GM08714 (cell line): ENCODE measurements around the gene SH3RF3.

ENCODE experiments used
- H3K4me3 ChIP-seq: fragments of 200-500 bp; sonication (Bioruptor generic); 2 replicates; pipeline ENCODE4 v1.5.1; 2014; ENCODE audit warnings: mild to moderate bottlenecking, low read length, inconsistent platforms
- ZNF274 ChIP-seq: IDR thresholded peaks from 2 replicates; pipeline ENCODE4 v1.6.1; 2012; ENCODE audit warnings: mild to moderate bottlenecking, low read depth, low read length

Gene SH3RF3

DNA sequence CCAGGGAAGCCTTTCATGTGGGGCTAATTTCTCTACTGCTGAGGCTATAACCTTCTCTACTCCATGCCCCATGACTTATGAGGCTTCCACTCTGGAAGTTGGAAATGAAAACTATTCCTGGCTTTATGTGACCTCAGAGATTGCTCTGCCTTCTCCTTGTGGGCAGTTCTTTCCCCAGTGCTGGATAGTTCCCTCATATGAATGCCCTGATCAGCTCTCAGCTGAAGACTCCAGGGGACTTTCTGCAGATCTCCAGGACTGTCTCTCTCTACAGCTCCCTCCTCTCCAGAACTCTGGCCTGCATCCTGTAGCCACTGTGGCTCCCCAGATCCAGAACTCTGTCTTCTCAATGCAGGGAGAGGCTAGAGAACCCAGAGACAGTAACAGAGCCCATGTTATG lies 249.7 kb downstream of the SH3RF3 start:
- no peak overlapping the region for H3K4me3 ChIP-seq
- no peak for TF ChIP-seq ZNF274

DNA sequence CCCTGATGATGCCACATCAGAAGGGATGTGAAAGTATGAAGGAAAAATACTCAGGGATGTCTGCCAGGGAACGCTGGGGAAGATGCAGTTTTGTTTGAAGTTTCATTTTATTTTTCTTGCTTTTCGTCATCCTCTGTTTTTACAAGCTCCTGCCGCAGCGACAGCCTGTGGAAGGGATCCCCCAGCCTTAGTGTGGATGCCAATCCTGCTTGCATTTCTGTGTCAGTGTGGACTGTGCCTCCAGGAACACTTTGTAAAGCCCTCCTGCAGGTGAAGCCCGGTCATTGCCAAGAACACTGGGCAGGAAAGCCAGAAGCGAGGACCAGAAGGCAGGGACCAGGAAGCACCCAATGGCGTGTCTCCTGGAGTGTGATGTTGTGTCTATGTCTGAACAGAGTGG lies 250.5 kb downstream of the SH3RF3 start:
- no peak overlapping the region for H3K4me3 ChIP-seq
- no peak for TF ChIP-seq ZNF274

DNA sequence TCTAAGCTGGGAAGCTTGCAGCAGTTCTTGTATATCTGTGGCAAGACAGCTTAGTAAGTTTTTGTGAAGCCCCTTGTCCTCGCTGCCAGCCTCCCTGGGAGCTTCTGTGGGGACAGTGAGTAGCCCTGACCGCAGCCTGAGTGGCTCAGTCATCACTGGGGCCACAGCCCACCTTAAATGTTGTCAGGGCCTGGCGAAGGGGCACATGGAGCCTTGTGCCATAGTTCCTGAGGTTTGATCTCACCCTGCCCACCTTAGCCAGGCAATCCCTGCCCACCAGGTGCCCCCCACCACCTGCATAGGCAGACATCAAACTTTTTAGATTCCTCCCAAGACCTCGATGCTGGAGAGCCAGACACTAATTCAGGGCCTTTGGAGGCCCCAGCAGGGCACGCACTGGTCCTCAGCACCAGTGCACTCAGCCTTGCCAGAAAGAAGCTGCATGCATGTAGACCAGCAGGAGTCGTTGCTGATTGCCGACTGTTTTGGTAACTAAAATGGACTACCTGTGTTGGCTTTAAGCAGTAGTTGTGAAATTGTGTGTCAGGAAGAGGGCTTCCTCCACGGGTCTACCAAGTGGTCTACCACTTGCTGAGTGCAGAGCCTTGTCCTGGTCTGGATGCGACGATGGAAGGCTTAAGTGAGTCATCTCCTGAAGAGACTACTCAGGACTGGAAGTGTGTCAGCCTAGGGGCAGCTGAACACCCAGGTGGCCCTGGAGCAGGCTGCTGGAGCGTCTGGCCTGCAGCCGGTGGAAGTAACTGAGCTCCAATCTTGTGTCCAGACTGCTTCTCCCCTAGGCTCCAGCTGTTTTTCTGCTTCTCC lies 251.7 kb downstream of the SH3RF3 start:
- H3K4me3 ChIP-seq = no peak overlapping the region
- no peak for TF ChIP-seq ZNF274

DNA sequence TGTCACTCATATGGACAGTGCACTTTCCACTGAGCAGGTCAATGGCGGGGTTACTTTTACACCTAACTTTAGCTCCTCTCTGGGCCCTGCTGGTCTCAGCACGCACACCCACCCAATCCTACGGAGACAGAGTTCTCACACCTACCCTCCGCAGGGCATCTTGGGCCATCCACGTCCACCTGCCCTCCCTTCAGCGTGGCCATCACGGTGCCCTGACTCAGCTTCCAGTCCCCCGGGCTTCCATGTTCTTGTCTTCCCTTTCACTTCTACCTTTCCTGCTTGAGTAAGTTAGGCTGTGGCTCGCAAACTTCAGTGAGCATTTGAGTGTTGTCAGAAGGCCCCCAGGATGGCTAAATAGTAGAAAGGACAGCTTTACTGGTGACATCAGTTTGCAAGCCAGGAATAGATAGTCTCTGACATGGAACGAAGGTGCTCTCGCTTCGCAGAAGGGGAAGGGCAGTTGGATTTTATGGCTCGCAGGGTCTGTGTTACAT lies 252.4 kb downstream of the SH3RF3 start:
- no peak for TF ChIP-seq ZNF274

DNA sequence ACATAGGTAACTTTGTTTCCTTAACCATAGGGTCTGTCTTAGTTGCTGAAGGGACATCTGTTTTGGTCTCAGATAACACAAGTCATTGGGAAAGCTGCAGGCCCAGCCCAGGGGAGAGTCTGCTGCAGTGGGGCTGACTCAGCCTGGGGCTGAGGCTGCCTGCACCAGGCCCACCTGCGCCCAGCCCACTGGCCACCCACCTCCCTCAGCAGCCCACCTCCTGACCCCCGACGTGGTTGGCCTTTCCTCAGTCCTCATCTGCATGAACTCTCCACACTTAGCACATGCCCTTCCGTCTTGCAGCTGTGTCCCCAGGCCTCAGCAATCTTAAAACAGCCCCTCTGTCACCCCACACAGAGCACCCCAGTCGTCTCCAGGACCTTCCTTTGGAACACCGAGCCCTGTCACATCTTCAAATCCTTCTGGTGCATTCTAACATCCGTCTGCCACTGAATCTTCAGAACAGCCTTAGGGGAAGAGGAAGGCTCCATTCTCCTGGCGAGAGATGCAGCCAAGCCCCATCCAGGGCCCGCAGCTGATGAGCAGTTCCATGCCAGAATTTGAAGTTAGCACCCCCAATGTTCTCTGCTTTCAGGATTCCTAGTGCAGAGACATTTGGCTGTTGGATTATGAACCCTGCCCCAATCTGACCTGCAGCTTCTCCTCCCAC lies 253.4 kb downstream of the SH3RF3 start:
- H3K4me3 ChIP-seq = no peak overlapping the region
- TF ChIP-seq ZNF274 = no peak

More for the DNA sequence above, 252.4 kb downstream of the SH3RF3 start:
- H3K4me3 ChIP-seq = no peak overlapping the region

DNA sequence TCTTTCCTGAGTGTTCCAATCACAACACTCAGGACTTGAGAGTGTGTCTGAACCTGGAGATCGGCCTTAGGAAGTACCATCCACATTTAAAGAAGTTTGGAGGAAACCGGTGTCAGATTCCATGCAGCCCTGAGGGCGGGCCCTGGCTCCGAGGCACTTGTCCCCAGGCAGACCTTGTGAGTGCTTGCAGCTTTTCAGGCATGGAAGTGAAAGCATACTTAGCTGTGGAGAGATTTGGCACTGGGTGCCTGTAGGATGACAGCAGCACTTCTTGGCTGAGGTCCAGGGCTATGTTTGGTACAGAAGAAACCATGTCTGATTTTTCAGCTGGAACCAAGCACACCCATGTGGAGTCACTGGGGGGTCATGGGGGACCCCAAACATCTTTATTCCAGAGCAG lies 253.9 kb downstream of the SH3RF3 start:
- H3K4me3 ChIP-seq = no peak overlapping the region
- TF ChIP-seq ZNF274 = no peak

DNA sequence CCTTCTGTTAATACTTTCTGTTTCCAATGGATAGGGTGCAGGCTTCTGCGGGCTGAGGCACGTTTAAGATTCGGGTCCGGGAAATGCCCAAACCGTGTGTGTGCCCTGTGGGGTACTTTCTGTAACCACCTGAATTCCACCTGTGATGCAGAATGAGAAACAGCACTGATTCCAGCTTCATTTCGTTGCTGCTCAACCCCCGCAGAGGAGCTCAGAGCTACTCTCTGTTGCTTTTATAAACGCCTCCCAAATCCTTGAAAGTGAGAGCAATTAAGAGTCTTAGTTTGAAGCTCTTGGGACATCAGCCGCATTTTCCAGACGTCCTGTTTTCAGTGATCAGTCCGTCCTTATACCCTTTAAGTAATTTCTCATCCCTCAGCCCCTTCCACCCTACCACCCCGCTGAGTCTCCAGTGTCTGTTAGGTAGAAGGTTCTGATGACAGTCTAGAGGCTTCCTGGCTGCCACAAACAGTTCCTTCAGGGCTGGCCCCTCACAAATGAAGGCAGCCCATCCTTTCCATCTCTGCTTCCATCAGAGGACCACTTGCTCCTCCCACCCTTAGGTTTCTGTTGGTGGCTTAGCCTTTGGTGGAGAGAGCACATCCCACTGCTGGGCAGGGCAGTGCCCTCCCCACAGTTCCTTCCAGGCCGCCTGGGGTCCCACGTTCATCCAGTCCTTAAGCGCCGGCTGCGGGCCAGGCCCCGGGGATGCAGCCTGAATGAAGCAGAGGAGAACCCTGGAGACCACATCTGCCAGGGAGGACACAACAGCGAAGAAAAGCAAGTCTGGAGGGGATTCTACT lies 254.7 kb downstream of the SH3RF3 start:
- no peak overlapping the region for H3K4me3 ChIP-seq
- no peak for TF ChIP-seq ZNF274

DNA sequence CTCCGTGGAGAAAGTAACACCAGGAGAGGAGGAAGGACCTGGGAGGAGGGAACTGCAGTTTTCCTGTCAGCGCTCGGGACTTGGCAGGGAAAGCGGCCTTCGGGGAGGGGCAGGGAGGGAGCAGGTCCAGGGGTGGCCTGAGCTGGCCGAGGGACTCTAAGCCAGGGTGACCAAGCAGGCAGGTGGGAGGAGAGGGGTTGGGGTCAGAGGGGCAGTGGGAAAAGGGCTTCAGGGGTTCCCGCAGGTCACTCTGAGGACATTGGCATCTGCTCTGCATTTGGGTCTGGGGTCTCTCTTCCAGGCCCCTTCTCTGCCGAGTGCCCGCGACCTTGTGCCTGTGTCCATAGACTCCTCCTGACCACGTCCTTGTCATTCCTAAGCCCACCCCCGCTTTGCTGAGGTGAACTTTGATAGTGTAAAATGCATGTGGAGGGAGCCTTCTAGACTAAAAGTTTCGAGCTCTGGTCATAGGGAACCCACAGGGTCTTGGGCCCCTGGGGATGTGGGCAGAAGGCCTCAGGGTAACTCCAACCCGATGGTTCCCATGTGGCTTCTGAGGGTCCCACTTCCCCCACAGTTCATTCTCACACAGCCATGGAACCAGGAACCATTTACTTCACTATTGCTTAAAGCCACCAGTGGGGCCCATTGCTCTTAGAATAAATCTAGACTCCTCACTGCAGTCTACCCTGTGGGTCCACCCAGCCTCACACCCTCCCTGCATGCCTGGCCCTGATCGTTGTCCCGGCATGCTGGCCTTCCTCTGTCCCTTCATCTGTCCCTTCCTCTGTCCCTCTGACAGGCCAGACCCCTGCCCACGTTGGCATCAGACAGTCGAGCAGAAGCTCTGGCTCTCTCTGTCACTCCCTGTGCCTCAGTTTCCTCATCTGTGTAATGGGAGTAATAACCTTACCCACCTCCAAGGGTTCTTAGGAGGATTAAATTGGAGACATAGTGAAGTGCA lies 255.6 kb downstream of the SH3RF3 start:
- no peak for TF ChIP-seq ZNF274
- H3K4me3 ChIP-seq = no peak overlapping the region

DNA sequence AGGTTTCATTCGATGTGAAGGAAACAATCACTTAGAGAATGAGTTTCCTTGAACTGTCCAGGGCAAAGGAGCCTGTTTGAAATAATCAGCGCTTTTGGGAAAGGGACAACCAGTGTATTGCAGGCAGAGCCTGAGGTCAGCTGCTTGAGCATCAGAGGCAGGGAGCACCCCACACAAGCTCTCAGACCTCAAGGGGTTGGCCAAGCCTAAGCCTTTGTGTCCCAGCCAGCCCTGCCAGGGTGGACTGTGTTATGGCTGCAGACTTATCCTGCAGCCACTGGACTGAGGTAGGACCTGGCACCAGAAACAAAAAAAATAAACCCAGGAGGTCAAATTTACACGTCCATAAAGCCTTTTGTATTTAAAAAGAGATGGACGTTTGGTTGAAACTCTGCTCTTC lies 256.5 kb downstream of the SH3RF3 start:
- TF ChIP-seq ZNF274 = no peak

DNA sequence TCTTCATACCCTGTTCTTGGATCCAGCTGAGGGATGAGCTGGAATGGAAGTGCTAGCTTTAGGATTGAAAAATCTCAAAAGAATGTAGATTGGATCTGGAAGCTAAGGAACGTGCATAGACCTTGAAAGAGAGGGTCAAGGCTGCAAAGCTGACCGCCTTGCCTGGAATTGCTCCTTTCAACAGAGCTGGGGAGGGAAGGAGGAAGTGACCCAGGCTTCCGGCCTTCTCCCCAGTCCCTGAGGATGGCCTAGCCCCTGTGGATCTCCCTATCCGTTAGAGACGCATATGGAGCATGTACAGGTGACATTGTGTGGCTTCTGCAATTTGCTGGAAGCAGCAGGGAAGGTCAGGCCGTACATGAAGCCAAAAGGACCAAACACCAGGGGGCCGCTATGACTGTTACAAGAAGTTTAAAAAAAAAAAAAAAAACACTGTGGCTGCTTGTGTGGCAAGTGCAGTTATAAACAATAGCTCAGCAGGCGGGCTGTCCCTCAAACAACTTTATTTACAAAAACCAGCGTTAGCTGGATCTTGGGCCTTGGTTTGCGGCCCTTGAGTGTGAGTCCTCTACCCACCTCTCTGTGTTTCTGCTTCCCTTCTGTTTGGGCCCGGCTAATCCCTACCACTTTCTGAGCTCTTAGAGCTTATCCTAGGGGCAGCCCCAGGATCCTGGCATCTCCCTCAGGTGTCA lies 257.1 kb downstream of the SH3RF3 start:
- no peak overlapping the region for H3K4me3 ChIP-seq
- no peak for TF ChIP-seq ZNF274

More for the DNA sequence above, 256.5 kb downstream of the SH3RF3 start:
- H3K4me3 ChIP-seq = no peak overlapping the region

DNA sequence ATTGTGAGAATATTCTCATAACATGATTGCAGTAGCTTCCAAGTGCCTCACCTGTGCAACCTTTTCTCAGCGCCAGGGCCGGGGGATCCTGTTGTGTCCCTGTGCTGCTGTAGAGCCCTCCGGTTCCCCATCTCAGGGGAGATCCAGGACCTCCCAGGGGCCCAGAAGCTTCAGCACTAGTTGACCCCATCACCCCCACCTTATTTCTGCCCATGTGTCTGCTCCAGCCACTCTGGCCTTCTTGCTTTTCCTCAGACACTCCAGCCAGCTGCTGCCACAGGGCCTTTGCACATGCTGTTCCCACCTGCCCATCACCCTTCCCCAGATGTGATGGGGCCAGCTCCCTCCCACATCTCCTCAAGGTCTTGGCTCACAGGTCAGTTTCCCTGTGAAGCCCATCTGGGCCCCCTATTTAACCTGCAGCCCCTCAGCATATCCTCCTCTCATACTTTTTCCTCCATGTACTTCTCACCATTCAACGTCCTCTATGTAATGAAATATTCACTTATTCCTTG lies 258.3 kb downstream of the SH3RF3 start:
- no peak overlapping the region for H3K4me3 ChIP-seq
- TF ChIP-seq ZNF274 = no peak

DNA sequence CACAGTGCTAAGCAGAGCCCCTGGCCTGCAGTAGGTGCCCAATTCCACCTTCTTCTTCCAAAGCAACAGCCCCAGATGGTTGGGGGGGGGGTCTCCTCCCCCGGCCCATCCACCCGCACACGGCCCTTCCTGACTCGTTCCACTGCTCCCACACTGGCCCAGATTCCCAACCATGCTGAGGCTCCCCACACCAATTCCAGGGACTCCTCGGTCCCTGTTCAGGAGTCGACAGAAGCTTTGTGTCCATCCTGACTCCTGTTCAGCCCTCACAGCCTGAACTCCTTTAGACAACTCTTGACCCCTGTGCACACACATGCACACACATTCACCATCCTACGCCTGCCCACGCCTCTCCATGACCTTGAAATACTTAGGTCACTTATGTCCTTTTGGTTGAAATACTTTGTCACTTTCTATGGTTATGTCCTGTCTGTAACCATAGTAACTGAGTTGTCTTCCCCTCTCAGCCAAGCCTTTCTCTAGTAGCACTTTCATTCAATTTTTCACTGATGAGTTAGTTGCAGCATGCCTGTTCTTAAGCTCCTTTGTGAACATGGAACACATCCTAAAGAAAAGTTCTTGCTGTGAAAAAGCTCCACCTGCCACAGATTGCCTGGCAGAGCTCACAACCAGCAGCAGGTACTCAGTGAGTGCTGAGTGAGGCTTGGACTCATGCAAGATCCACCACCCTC lies 258.9 kb downstream of the SH3RF3 start:
- no peak overlapping the region for H3K4me3 ChIP-seq
- no peak for TF ChIP-seq ZNF274
